ENCODE results near the gene BRIX1. TPM values are rescaled to one million over a fixed set of nuclear protein-coding genes. Genes with fewer than 3 reads are reported as not detected.
A peak's percentile ranks its signal among the peaks of the same experiment; 100 is the strongest.

The BRIX1 gene, protein sequence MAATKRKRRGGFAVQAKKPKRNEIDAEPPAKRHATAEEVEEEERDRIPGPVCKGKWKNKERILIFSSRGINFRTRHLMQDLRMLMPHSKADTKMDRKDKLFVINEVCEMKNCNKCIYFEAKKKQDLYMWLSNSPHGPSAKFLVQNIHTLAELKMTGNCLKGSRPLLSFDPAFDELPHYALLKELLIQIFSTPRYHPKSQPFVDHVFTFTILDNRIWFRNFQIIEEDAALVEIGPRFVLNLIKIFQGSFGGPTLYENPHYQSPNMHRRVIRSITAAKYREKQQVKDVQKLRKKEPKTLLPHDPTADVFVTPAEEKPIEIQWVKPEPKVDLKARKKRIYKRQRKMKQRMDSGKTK
- total RNA-seq, result 10 to 100 TPM; 77.3 to 78.8 TPM

DNA sequence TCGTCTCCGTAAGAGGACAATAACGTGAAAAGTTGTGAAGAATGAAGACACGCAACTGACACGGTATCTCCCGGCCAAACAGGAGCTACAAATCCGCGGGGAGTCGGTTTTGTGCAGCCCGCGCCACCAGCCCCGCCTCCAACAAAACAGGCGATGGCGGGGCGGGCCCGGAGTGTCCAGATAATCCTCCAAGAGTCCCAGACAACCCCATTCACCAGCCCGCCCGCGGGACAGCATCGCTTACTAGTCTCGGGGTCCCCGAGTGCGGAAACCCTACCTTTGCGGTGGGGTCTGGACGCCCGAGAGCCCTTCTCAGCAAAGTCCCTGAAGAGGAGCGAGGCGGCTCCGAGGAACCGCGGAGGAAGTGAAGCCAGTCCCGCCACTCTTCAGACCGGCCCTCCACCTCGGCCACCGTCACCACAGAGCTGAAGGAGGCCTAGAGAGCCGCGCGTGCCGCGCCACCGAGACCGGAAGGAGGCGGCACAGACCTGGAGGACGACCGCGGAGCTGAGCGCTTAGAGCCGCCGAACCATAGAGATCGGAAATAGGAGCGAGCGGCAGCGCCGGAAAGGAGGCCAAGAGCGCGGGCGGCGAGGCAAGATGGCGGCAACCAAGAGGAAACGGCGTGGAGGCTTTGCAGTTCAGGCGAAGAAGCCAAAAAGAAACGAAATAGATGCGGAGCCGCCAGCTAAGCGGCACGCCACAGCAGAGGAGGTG lies at the start of gene BRIX1, which contains the start of gene RAD1:
BRIX1 (plus strand) TSS at position 573 of the 717 bp plus-strand sequence; CDS start at position 601, 28 bp downstream.
RAD1 (minus strand) TSS at position 366 of the 717 bp plus-strand sequence. CDS start 612 bp downstream, outside the sequence.
- Mint-ChIP-seq H3K4me1 (ENCODE audit: low read depth) (peaks cover 26% of the 10 kb centered on the region), H3K27ac (peak within 1 kb of the TSS; percentile 31), H3K36me3 (ENCODE audit: low read depth) (peaks cover 54% of the 10 kb centered on the region), H3K4me3 (no peak within 1 kb of the TSS), H3K9me3 (no peaks in the 10 kb centered on the region), H3K27me3 (no peaks in the 10 kb centered on the region)
- intact Hi-C loops (cut with micrococcal nuclease), result no loop called here
- CTCF ChIA-PET, result interaction anchor here (0.6 to 2.7 kb wide), 9 partner anchors 9 to 429 kb away, joined by 3 to 13 read pairs (median 4); partner anchors contain the start of gene DNAJC21
- DNase-seq, result peak; percentile 97
- TF ChIP-seq, protein P1, sequence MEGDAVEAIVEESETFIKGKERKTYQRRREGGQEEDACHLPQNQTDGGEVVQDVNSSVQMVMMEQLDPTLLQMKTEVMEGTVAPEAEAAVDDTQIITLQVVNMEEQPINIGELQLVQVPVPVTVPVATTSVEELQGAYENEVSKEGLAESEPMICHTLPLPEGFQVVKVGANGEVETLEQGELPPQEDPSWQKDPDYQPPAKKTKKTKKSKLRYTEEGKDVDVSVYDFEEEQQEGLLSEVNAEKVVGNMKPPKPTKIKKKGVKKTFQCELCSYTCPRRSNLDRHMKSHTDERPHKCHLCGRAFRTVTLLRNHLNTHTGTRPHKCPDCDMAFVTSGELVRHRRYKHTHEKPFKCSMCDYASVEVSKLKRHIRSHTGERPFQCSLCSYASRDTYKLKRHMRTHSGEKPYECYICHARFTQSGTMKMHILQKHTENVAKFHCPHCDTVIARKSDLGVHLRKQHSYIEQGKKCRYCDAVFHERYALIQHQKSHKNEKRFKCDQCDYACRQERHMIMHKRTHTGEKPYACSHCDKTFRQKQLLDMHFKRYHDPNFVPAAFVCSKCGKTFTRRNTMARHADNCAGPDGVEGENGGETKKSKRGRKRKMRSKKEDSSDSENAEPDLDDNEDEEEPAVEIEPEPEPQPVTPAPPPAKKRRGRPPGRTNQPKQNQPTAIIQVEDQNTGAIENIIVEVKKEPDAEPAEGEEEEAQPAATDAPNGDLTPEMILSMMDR (IDR thresholded peaks at IDR 0.05), result no peak
- POLR2A ChIA-PET, result interaction anchor here (0.7 to 4.4 kb wide), 15 partner anchors 9 to 918 kb away, joined by 3 to 70 read pairs (median 4); partner anchors contain the start of genes DNAJC21 and TTC23L
- peak; percentile 97 for ATAC-seq

DNA sequence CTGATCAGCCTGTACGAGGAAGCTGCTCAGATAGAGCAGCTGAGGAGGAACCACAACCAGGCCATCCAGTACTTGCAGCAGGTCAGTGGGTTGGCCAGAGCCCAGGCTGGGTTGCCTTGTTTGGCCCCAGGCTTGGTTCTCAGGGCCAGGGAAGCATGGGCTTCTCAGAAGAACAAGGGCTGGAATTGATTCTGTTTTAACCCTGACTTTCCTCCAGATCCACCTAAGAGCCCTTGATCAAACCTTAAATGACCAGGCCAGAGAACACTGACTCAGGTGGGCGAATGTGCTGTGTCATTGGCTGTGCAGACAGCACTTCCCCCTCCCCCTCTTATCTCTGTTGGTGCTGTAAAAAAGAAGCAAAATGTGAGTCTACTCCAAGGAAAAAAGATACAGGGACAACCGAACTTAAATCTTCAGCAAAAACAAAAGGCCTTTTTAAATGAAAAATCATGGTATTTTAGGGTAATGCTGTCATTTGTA lies 48.5 kb upstream of the BRIX1 start:
- Mint-ChIP-seq H3K36me3 (ENCODE audit: low read depth) (no peaks in the 10 kb centered on the region), H3K27me3 (no peaks in the 10 kb centered on the region), H3K9me3 (no peaks in the 10 kb centered on the region), H3K4me3 (no peak overlapping the region), H3K27ac (no peak overlapping the region), H3K4me1 (ENCODE audit: low read depth) (no peaks in the 10 kb centered on the region)
- DNase-seq (no peak), ATAC-seq (no peak)
- intact Hi-C loops (cut with micrococcal nuclease), result no loop called here
- ChIA-PET CTCF (interaction anchor here (1.7 kb wide), 1 partner anchor 32 kb away, joined by 4 read pairs; no protein-coding TSS in a partner anchor), POLR2A (no interaction called here)
- TF ChIP-seq, protein P1 (IDR thresholded peaks at IDR 0.05), result no peak

- POLR2A ChIA-PET, result no interaction called here
- no peak for DNase-seq
- Mint-ChIP-seq H3K9me3 (no peaks in the 10 kb centered on the region), H3K27me3 (no peaks in the 10 kb centered on the region), H3K27ac (no peak overlapping the region), H3K4me1 (ENCODE audit: low read depth) (no peaks in the 10 kb centered on the region), H3K36me3 (ENCODE audit: low read depth) (no peaks in the 10 kb centered on the region), H3K4me3 (no peak overlapping the region)
- intact Hi-C loops (cut with micrococcal nuclease), result no loop called here
- no peak for ATAC-seq
- TF ChIP-seq, protein P1 (IDR thresholded peaks at IDR 0.05), result no peak
- CTCF ChIA-PET, result interaction anchor here (1.1 kb wide), 1 partner anchor 30 kb away, joined by 3 read pairs; no protein-coding TSS in a partner anchor
Measured at GRCh38 chr5:34867660-34868059, 47.9 kb upstream of the BRIX1 start.

DNA sequence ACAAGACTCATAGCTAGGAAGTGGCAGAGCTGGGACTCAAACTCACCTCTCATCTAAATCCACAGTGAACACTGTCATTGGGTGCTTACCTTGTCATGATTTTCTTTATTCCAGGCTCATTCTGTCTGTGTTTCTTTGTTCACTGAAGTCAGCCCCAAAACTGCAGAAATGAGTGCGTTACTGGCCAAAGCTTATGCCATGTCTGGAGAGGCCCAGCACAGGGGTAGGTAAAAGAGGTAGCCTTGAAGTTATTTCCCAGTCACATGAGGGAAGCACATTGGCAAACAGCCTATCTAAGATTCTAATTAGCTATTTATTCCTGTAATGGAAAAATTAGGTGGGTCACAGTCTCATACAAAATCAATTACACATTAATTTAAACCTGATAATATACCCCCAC lies 46.7 kb upstream of the BRIX1 start:
- DNase-seq, result no peak
- H3K27me3 Mint-ChIP-seq, result peaks cover 2% of the 10 kb centered on the region
- H3K4me1 Mint-ChIP-seq (ENCODE audit: low read depth), result no peaks in the 10 kb centered on the region
- H3K4me3 Mint-ChIP-seq, result no peak overlapping the region
- ChIA-PET CTCF (interaction anchor here (1.1 kb wide), 1 partner anchor 29 kb away, joined by 3 read pairs; no protein-coding TSS in a partner anchor), POLR2A (no interaction called here)
- H3K27ac Mint-ChIP-seq, result no peak overlapping the region
- intact Hi-C loops (cut with micrococcal nuclease), result no loop called here
- ATAC-seq, result no peak
- no peaks in the 10 kb centered on the region for H3K9me3 Mint-ChIP-seq
- H3K36me3 Mint-ChIP-seq (ENCODE audit: low read depth), result no peaks in the 10 kb centered on the region
- TF ChIP-seq, protein P1 (IDR thresholded peaks at IDR 0.05), result no peak

Measured in activated CD8-positive, alpha-beta T cell treated with anti-CD3 and anti-CD28 coated beads for 36 hours (primary cell).